Inflammatory macrophage treated with lipopolysaccharide for 1 hour (primary cell): ENCODE measurements around the gene SPACDR.
A peak's percentile ranks its signal among the peaks of the same experiment; 100 is the strongest.

ENCODE experiments used
- DNase-seq, 2 donors: peaks; one replicate each; pipeline ENCODE4 v3.0.0-alpha.2; 2020 to 2022

Gene SPACDR

GRCh38 chr7:100433592-100434296 is 30.3 kb downstream of the SPACDR start:
- DNase-seq, result no peak

- no peak for DNase-seq
Measured at GRCh38 chr7:100433276-100433591, 30.8 kb downstream of the SPACDR start.

GRCh38 chr7:100432621-100433275 is 31.3 kb downstream of the SPACDR start:
- DNase-seq, result no peak

GRCh38 chr7:100432053-100432452 is 32.0 kb downstream of the SPACDR start:
- DNase-seq, result no peak

GRCh38 chr7:100431286-100431735 is 32.7 kb downstream of the SPACDR start:
- no peak for DNase-seq

GRCh38 chr7:100430493-100431285 is 33.4 kb downstream of the SPACDR start:
- no peak for DNase-seq

GRCh38 chr7:100429637-100430492 is 34.2 kb downstream of the SPACDR start, which contains the start of gene MEPCE:
MEPCE (plus strand) TSS chr7:100429831; CDS start chr7:100430019, 188 bp downstream.
- peak; percentile 85 to 97 for DNase-seq

GRCh38 chr7:100428967-100429636 is 35.0 kb downstream of the SPACDR start:
- DNase-seq, result peak; percentile 98 to 100

GRCh38 chr7:100428199-100428966 is 35.7 kb downstream of the SPACDR start, which contains the start of gene ZCWPW1:
ZCWPW1 (minus strand) TSS chr7:100428703; CDS start chr7:100420649, 8,054 bp downstream.
- DNase-seq, result peak; percentile 93 to 96

GRCh38 chr7:100427762-100428198 is 36.3 kb downstream of the SPACDR start:
- DNase-seq, result no peak

- no peak for DNase-seq
Measured at GRCh38 chr7:100426516-100426915, 37.5 kb downstream of the SPACDR start.

- DNase-seq, result no peak
Measured at GRCh38 chr7:100425347-100425746, 38.7 kb downstream of the SPACDR start.

GRCh38 chr7:100423315-100423714 is 40.7 kb downstream of the SPACDR start:
- DNase-seq, result no peak

- DNase-seq, result no peak
Measured at GRCh38 chr7:100419660-100420226, 44.3 kb downstream of the SPACDR start.

GRCh38 chr7:100418930-100419659 is 45.0 kb downstream of the SPACDR start:
- DNase-seq, result no peak

- DNase-seq, result no peak
Measured at GRCh38 chr7:100415448-100415847, 48.6 kb downstream of the SPACDR start.

- no peak for DNase-seq
Measured at GRCh38 chr7:100413889-100414288, 50.2 kb downstream of the SPACDR start.

GRCh38 chr7:100413346-100413745 is 50.7 kb downstream of the SPACDR start:
- DNase-seq, result peak in 1 of 2 donors; percentile 28

- DNase-seq, result no peak
Measured at GRCh38 chr7:100411101-100411500, 53.0 kb downstream of the SPACDR start.
